IPS-NIHi7 (cell line): ENCODE data around the gene LAMTOR3.

Experiments used
- DNase-seq: peaks from one replicate; pipeline ENCODE4 v3.0.0; 2012; ENCODE audit warnings: mixed read lengths; ENCODE audit errors: extremely low spot score

LAMTOR3 gene

GRCh38 chr4:99861120-99861905 lies 32.9 kb downstream of the LAMTOR3 start:
- DNase-seq = no peak

DNA sequence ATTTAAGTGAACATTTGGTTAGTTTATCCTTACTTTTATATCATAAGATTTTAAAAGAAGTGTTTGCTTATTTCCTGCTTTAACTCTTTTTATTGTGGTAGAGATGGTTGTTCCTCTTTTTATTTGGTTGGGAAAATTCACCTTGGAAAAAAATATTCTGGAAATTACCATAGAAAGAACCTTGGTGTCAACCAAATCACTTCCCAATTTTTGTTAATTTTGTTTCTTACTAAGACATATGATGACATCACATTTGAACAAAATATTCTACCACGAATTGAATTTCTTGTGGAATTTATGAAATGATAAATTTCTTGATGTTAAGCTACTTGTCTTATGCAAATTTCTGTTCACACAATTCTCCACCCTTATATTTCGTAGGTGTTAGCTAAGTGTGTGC lies 33.7 kb downstream of the LAMTOR3 start:
- DNase-seq = no peak

DNA sequence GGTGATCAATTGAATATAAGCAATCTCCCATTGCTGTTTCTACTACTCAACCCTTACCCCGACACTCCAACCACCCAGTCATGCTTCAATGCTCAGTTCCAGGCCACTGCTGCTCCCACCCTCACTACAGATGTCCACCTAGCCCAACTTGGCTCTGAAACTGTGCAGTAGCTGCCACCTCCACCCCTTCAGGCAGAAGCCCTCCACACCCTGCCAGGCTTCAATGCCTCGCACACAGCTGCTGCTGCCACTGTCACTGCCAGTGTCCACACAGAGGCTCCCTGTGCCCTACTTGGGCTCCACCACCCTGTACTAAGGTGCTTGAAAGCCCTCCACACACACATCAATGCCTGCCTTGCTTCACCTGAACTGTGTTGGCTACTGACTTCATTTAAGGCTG lies 34.6 kb downstream of the LAMTOR3 start:
- no peak for DNase-seq

DNA sequence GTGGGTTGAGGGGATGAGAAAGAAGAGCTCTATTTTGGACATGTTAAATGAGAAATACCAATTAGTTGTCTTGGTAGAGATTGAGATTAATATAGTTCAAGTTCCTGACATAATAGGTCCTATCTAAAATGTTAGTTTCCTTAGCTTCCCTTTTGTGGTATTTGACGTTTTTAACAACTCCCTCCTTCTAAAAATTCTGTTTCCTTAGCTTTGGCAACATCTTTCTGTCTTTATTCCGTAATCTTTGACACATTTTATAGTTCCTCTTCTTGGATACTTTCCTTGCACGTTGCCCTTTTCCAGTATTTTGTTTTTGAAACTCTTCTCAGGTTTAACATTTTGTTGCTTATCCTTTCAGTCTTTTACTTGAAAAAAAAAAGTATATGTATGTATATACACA lies 36.9 kb downstream of the LAMTOR3 start:
- no peak for DNase-seq

- no peak for DNase-seq
These were observed 38.1 kb downstream of the LAMTOR3 start for GRCh38 chr4:99856166-99856565.

DNA sequence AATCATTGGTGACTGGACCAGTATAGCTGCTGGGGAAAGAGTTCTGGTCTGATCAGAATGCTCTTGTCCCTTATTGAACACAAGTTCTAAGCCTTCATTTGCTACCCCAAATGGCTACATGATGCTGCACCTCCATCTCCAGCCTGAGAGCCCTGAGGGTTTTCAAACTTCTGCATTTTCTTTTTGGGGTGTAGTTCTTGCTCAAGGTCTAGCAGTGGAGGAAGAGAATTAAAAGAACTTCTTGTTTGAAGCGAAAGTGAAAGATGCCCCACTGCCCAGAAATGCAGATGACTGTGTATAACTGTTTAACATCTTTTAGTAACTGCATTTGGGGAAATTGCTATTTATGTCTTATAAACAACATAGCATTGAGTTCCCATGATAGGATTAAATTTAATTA lies 38.5 kb downstream of the LAMTOR3 start:
- no peak for DNase-seq

GRCh38 chr4:99853999-99854398 lies 40.2 kb downstream of the LAMTOR3 start:
- DNase-seq = no peak

DNA sequence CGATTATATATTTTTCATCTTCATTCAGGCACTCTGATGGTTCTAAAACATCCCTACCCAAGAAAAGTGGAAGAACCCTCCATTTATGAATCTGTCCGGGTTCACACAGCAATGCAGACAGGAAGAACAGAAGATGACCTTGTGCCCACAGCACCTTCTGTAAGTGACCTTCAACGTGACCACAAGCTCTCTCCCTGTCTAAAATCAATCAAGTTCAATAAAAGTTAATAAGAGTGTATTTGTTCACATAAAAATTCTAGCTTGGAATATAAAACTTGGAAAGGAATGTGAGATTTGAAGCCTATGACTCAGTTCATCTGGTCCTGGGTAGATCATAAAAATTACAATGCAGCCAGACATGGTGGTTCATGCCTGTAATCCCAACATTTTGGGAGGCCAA lies 41.0 kb downstream of the LAMTOR3 start:
- no peak for DNase-seq

DNA sequence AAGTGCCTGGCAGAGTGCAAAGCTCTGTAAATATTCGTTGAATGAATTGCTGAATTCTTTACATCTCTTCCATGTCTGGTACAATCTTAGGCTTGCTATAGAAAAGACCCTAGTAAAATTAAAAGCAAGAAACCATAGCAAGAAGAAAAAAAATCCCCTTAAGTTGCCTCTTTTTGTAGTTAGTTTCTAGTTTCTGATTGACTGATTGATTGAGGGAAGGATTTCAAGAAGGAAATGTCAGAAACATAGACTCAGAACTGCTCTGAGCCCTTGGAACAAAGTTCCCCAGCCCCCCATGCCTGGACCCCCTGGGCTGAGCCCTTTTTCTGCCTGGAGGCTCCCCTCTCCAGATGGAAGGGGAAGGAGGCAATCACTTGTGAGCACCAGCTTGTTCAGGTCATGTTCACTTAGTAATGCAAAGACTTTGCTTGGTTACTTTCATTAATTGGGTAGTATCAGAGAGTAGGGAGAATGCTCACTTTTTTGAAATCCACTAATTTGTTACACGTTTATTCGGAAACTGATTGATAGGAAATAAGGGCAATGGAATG lies 42.0 kb downstream of the LAMTOR3 start:
- no peak for DNase-seq

DNA sequence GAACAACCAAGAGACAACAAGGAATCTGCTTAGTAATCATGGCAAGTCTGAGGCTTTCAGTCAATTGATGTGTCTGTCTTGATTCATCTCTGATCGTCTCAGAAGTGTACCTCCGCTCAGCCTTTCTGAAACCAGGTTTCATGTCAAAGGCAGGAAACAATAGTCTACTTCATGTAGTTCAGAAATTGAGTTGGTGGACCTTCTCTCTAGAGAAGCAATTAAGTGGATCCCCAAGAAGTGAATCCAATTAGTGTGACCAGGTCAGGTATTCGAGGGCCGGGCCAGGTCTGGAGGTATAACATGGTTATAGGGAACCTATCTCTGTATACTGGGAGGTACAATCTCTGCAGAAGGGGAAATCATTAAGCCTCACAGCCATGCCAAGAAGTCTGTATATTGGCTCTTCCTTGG lies 45.6 kb downstream of the LAMTOR3 start:
- DNase-seq = no peak

GRCh38 chr4:99847362-99847976 lies 46.8 kb downstream of the LAMTOR3 start:
- DNase-seq = no peak

DNA sequence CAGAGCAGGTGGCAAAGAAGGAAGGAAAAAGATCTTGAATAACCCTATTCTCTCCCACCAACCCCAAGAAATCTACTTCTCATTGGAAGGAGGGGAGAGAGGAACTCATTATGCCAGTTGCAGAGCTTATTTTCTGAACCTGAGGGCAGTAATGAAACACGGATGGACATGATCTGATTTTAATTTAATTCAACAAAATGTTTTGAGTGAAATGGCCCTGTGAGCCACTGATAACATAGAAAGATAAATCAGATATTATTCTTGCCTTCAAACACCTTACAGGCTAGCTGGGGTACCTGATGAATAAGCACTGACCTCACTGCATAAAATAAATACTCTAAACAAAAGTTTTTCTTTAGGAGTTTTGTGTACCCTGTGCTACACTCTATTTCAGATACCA lies 47.3 kb downstream of the LAMTOR3 start:
- DNase-seq = no peak

DNA sequence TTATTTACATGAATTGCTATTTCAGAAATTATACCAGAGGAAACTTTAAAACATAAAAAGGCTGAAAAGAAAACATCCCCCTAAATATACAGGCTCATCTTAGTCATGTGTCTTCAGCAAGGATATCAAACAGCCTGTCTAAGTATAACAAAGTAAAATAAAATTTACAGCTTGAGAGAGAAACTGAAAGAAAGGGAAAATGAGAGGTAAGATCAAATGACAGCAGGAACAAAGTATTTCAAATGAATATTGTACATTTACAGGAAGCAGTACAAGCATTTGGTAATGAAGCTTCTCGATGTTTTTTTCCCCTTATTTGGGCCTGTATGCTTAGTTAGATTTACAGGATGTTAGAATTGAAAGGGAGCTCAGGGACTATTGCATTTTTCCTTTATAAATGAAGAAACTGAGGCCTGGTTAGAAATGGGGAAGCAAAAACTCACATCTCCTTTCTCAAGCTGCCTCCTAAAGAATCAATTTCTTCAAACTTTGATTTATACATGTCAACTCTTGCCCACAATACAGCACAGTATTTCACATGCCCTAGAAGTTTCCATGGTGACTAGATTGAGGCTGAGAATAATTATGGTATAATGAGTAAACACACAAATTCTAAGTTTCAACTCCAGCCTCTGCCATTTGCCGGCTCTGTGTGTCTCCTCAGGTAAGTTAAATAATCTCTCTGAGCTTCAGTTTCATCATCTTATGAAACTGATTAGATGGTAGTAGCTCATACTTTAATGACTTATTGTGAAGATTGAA lies 48.3 kb downstream of the LAMTOR3 start:
- DNase-seq = no peak

DNA sequence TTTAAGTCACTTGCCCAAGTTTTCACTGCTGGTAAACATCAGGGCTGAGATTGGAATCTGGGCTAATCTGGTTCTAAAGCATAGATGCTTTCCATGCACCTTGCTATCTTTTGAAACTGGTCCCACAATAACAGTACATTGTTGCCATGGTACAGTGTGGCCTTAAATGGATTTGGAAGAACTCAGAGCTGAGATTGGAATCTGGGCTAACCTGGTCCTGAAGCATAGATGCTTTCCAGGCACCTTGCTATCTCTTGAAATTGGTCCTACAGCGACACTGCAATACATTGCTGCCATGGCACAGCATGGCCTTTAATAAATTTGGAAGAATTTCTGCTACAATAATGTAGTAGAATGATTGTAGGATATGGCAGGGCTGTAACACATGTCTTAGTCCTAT lies 49.0 kb downstream of the LAMTOR3 start:
- no peak for DNase-seq

DNA sequence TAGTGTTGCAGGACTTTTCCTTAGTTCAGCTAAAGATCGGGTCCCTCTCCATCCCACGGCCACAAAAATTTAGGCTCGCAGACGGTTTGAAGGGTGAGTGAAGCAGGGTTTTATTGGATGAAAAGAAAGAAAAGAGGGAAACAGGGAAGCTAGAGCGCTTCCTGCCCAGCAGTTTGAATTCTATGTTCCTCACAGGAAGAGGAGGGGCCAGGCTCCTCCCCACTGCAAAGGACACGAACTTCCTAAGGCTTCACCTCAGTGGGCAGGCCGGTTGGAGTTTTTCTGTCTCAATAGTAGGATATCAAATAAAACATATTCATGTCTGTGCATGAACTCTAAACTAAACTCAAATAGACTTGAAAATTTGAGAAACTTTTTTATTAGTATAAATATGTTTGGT lies 50.2 kb downstream of the LAMTOR3 start:
- DNase-seq = no peak

- no peak for DNase-seq
These were observed 50.8 kb downstream of the LAMTOR3 start for GRCh38 chr4:99843413-99843812.

DNA sequence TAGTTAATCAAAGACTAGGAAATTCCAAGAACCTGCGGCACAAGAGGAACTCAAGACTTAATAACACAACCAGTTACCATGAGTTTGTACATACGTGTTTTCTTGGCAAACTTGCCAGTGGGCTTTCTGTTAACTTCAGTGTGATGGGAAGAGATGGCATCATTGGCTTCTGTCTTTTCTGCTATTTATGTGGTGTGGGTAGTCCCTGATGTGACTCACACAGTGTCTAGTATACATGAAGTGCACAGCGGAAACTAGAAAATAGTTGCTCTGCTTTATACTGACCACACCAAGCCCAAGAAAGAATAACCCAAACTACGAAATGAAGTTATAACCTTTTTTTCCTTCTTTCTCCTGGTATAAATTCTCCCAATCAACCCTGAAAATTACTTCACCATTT lies 53.1 kb downstream of the LAMTOR3 start:
- DNase-seq = no peak

DNA sequence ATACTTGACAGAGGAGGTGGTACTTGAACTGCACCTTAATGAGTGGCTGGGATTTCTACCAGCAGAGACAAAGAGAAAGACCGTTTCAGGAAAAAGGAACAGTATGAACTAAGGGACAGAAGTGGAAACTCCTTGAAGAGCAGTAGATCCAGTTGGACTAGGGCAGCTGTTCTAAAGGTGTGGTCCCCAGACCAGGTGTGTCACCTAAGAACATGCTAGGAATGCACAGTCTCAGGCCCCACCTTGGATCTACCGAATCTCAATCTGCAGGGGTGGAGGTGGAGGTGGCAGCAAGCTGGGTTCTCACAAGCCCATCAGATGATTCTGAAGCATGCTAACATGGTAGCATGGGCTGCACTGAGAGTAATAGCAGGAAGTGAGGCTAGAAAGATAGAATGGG lies 55.3 kb downstream of the LAMTOR3 start:
- no peak for DNase-seq

DNA sequence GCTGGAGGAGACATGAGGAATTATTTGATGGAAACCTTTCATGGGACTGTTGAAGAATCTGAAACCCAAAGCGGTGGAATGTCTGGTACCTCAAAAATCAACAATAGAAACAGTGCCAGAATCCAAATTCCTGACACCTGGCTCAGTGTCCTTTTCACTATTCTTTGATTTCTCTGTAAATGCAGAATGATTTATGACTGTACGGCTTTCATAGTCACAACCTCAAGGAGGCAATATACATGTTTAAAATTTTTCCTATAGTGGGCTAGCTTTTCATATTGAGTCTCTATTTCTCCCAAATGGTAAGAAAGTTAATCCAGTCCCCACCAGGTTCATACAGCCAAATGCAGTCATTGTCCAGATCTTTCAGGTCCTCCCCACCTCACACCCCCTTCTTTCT lies 58.3 kb downstream of the LAMTOR3 start:
- DNase-seq = no peak

GRCh38 chr4:99834569-99834968 lies 59.7 kb downstream of the LAMTOR3 start:
- DNase-seq = no peak

- DNase-seq = no peak
These were observed 60.5 kb downstream of the LAMTOR3 start for GRCh38 chr4:99833756-99834155.

GRCh38 chr4:99832758-99833157 lies 61.5 kb downstream of the LAMTOR3 start:
- no peak for DNase-seq

GRCh38 chr4:99832321-99832720 lies 61.9 kb downstream of the LAMTOR3 start:
- no peak for DNase-seq
